HTERT RPE-1 (cell line): ENCODE results near the gene GAGE12H.
"Not testable (repeated sequence)": the region's sequence is repeated elsewhere in the genome, so short reads cannot be mapped to it uniquely, and the experiment has no call there.

Experiments
- in situ Hi-C: fragments of 300-500 bp; cut with MboI; formaldehyde crosslinking; loops from 4 replicates; pipeline ENCODE4 v1.14.3; 2020; ENCODE audit warnings: low sequenced_read_pairs

The GAGE12H gene, protein sequence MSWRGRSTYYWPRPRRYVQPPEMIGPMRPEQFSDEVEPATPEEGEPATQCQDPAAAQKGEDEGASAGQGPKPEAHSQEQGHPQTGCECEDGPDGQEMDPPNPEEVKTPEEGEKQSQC

DNA sequence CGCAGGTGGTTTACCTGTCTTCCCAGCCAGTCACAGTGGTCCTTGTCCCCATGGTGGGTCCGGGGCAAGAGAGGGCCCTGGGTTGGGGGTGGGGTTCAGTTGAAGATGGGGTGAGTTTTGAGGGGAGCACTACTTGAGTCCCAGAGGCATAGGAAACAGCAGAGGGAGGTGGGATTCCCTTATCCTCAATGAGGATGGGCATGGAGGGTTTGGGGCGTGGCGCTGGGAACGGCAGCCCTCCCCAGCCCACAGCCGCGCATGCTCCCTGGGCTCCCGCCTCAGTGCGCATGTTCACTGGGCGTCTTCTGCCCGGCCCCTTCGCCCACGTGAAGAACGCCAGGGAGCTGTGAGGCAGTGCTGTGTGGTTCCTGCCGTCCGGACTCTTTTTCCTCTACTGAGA lies at the start of gene GAGE12H:
Gene GAGE12H (plus strand): TSS at position 301 of the 400 bp plus-strand sequence. CDS start 1,155 bp downstream, outside the sequence.
- in situ Hi-C loops, result not testable (repeated sequence)

DNA sequence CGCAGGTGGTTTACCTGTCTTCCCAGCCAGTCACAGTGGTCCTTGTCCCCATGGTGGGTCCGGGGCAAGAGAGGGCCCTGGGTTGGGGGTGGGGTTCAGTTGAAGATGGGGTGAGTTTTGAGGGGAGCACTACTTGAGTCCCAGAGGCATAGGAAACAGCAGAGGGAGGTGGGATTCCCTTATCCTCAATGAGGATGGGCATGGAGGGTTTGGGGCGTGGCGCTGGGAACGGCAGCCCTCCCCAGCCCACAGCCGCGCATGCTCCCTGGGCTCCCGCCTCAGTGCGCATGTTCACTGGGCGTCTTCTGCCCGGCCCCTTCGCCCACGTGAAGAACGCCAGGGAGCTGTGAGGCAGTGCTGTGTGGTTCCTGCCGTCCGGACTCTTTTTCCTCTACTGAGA lies 47.9 kb upstream of the GAGE12H start, which contains the start of gene GAGE12C:
Gene GAGE12C (plus strand): TSS at position 301 of the 400 bp plus-strand sequence. CDS start 1,155 bp downstream, outside the sequence.
- in situ Hi-C loops, result not testable (repeated sequence)

DNA sequence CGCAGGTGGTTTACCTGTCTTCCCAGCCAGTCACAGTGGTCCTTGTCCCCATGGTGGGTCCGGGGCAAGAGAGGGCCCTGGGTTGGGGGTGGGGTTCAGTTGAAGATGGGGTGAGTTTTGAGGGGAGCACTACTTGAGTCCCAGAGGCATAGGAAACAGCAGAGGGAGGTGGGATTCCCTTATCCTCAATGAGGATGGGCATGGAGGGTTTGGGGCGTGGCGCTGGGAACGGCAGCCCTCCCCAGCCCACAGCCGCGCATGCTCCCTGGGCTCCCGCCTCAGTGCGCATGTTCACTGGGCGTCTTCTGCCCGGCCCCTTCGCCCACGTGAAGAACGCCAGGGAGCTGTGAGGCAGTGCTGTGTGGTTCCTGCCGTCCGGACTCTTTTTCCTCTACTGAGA lies 38.3 kb upstream of the GAGE12H start, which contains the start of gene GAGE12D:
Gene GAGE12D (plus strand): TSS at position 301 of the 400 bp plus-strand sequence. CDS start 1,155 bp downstream, outside the sequence.
- in situ Hi-C loops, result not testable (repeated sequence)

DNA sequence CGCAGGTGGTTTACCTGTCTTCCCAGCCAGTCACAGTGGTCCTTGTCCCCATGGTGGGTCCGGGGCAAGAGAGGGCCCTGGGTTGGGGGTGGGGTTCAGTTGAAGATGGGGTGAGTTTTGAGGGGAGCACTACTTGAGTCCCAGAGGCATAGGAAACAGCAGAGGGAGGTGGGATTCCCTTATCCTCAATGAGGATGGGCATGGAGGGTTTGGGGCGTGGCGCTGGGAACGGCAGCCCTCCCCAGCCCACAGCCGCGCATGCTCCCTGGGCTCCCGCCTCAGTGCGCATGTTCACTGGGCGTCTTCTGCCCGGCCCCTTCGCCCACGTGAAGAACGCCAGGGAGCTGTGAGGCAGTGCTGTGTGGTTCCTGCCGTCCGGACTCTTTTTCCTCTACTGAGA lies 28.8 kb upstream of the GAGE12H start, which contains the start of gene GAGE12E:
Gene GAGE12E (plus strand): TSS at position 301 of the 400 bp plus-strand sequence. CDS start 1,155 bp downstream, outside the sequence.
- in situ Hi-C loops, result not testable (repeated sequence)

DNA sequence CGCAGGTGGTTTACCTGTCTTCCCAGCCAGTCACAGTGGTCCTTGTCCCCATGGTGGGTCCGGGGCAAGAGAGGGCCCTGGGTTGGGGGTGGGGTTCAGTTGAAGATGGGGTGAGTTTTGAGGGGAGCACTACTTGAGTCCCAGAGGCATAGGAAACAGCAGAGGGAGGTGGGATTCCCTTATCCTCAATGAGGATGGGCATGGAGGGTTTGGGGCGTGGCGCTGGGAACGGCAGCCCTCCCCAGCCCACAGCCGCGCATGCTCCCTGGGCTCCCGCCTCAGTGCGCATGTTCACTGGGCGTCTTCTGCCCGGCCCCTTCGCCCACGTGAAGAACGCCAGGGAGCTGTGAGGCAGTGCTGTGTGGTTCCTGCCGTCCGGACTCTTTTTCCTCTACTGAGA lies 19.2 kb upstream of the GAGE12H start, which contains the start of gene GAGE12F:
Gene GAGE12F (plus strand): TSS at position 301 of the 400 bp plus-strand sequence. CDS start 1,155 bp downstream, outside the sequence.
- in situ Hi-C loops, result not testable (repeated sequence)

DNA sequence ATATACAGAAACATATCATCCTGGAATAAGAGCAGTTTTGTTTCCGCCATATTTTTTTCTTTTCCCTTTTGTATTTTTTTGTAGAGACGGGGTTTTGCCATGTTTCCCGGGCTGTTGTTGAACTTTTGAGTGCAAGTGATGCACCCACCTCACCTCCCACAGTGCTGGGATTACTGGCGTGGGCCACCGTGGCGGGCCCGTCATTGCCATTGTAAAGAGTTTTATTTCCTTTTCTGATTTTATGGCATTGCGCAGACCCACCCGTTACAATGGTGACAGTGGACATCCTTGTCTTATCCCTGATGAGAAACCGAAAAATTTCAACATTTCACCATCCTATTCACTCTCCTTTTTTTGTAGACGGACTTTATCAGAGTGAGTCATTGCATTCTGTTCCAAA lies 11.0 kb upstream of the GAGE12H start:
- in situ Hi-C loops, result not testable (repeated sequence)

DNA sequence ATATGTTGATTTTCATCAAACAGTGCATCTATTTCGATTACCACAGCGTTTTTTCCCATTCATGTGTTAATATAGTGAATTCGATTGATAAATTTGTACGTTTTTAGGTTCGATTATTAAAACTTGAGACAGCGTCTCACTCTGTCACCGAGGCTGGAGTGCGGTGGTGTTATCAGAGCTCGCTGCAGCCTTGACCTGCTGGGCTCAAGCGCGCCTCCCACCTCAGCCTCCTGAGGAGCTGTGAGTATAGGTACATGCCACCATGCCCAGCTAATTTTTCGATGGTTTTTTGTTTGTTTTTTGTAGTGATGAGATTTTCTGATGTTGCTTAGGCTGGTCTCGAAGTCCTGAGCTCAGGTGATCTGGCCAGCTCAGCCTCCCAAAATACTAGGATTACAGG lies 10.6 kb upstream of the GAGE12H start:
- in situ Hi-C loops, result not testable (repeated sequence)

DNA sequence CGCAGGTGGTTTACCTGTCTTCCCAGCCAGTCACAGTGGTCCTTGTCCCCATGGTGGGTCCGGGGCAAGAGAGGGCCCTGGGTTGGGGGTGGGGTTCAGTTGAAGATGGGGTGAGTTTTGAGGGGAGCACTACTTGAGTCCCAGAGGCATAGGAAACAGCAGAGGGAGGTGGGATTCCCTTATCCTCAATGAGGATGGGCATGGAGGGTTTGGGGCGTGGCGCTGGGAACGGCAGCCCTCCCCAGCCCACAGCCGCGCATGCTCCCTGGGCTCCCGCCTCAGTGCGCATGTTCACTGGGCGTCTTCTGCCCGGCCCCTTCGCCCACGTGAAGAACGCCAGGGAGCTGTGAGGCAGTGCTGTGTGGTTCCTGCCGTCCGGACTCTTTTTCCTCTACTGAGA lies 9.6 kb upstream of the GAGE12H start, which contains the start of gene GAGE12G:
Gene GAGE12G (plus strand): TSS at position 301 of the 400 bp plus-strand sequence. CDS start 1,155 bp downstream, outside the sequence.
- in situ Hi-C loops, result not testable (repeated sequence)

DNA sequence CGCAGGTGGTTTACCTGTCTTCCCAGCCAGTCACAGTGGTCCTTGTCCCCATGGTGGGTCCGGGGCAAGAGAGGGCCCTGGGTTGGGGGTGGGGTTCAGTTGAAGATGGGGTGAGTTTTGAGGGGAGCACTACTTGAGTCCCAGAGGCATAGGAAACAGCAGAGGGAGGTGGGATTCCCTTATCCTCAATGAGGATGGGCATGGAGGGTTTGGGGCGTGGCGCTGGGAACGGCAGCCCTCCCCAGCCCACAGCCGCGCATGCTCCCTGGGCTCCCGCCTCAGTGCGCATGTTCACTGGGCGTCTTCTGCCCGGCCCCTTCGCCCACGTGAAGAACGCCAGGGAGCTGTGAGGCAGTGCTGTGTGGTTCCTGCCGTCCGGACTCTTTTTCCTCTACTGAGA lies 9.4 kb downstream of the GAGE12H start, which contains the start of gene GAGE2A:
Gene GAGE2A (plus strand): TSS at position 301 of the 400 bp plus-strand sequence. CDS start 1,155 bp downstream, outside the sequence.
- in situ Hi-C loops, result not testable (repeated sequence)

DNA sequence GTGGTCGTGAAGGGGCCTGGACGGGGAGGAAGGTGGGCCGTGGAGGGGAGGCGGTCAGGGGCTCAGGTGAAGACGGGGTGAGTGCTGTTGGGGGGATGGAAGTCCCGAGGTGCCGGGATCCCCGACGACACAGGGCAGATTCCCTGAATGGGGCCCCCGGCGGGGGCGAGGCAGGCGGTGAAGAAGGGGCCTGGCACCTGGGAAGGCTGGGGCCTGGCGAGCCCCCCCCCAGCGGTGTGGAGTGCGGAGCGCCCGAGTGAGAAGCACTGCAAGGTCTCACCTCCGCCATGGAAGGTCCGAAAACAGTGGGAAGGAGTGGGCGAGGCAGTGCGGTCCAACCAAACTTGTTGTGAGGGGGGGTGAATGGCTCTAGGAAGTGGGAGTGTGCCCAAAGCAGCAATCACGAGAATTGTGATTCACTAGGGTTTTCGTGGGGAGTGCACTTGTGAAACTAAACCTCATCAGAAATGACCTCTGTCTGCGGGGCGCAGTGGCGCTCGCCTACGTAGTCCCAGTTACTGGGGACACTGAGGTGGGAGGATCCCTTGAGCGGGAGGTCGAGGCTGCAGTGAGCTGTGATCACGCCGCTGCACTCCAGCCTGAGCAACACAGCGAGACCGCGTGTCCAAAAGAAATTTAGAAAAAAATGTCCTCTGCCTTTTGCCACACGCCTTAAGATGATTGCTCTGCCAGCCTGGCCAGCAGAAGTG lies 10.2 kb downstream of the GAGE12H start:
- in situ Hi-C loops, result not testable (repeated sequence)

DNA sequence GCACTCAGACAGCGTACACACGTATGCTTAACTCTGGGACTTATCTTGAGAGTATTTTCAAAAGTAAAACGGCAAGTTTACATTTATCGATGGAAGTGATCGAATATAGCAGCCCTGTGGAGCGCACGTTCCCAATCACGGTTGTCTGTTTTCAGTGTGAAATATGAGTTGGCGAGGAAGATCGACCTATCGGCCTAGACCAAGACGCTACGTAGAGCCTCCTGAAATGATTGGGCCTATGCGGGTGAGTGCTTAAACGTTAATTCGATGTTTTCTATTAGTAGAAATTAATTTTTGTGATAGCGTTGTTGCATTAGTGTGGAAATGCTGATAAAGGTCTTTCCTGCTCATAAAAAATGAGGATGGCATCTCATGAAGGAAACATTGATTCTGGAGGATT lies 10.7 kb downstream of the GAGE12H start:
- in situ Hi-C loops, result not testable (repeated sequence)

DNA sequence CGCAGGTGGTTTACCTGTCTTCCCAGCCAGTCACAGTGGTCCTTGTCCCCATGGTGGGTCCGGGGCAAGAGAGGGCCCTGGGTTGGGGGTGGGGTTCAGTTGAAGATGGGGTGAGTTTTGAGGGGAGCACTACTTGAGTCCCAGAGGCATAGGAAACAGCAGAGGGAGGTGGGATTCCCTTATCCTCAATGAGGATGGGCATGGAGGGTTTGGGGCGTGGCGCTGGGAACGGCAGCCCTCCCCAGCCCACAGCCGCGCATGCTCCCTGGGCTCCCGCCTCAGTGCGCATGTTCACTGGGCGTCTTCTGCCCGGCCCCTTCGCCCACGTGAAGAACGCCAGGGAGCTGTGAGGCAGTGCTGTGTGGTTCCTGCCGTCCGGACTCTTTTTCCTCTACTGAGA lies 19.0 kb downstream of the GAGE12H start, which contains the start of gene GAGE1:
Gene GAGE1 (plus strand): TSS at position 301 of the 400 bp plus-strand sequence. CDS start 1,155 bp downstream, outside the sequence.
- in situ Hi-C loops, result not testable (repeated sequence)

DNA sequence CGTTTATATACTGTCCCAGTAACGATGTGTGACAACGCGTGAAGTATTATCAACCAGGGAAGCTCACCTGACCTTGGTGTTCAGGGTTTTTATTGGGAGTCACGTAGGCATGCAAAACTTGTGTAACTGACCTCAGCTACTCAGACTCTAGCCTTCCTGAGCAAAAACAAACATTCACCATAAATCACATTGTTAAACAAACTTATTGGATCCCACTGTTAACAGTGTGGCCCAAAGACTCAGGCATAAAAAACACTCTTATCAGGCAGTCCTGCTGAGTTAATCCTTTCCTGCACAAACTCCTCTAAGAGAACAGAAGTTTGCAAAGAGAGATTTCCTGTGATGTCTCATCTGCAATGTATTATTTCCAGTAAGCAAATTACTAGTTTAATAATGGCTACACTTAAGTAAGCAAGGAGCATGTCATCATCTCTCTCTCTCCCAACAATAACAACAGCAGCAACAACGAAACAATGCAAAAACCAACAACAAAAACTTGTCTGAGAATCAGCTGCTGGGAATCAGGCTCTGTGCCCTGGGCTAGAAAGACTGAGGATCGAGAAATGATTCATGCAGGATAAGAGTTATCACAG lies 31.1 kb downstream of the GAGE12H start:
- in situ Hi-C loops, result no loop called here

DNA sequence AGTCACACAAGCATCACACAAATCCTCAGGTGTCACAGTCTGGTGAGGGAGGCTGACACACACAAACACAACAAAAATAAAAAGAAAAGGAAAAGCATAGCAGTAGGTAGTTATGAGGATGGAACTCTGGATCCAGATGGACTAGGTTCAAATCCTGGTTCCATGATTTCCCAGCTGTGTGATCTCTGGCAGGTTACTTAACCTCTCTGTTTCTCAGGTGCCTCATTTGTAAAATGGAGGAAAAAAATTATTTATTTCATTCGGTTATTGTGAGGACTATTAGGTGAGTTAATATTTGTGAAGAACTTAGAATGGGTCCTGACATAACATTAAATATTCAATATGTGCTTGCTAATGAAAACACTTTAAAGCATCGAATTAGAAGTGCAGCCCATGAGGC lies 38.8 kb downstream of the GAGE12H start:
- in situ Hi-C loops, result no loop called here

DNA sequence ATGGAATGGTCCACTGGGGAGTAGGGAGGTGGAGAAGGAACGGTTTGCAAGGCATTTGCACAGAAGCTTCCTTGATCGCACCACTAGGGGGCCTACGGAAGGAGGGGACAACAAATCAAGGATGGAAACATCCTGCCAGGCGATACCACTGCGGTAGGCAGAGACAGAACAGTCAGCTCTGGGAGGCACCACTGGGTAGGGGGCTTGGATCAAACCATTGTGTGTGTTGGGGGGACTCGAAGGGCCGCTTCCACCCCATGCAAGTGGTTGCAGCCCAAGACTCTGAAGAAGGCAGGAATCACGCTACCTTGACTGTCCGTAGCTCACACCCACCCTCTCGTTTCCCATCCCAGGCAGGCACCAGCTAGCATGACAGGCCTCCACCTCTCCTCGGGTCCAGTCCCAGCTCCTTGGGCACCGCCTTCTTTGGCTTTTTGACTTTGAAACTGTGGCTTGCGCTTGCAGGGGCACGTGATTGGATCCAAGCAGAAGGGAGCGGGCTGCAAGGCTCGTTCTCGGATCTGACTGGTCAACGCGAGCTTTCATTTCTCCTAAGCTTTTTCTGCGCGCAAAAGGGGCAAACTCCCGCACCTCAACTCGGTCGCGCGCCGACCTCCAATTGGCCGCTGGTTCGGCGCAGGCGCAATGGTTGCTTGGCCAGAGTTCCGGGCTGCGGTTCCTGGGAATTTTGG lies 47.5 kb downstream of the GAGE12H start:
- in situ Hi-C loops, result no loop called here
